Liver (tissue), 3 donors: ENCODE results near the gene ACSS2.

Source experiments
- EGR1 ChIP-seq, 2 donors: IDR thresholded peaks; 2 replicates each; pipeline ENCODE4 v1.6.1; 2016 to 2018; ENCODE audit warnings: antibody characterized with exemption in 2 of 2, low read depth in 2 of 2
- JUND ChIP-seq, 2 donors: IDR thresholded peaks; 2 replicates each; pipeline ENCODE4 v1.6.1; 2016; ENCODE audit warnings: antibody characterized with exemption in 2 of 2
- RAD21 ChIP-seq, 2 donors: IDR thresholded peaks; 2 replicates each; pipeline ENCODE4 v1.6.1; 2016; ENCODE audit warnings: antibody characterized with exemption in 2 of 2, mild to moderate bottlenecking in 2 of 2
- SP1 ChIP-seq: IDR thresholded peaks from 2 replicates; pipeline ENCODE4 v1.6.1; 2018; ENCODE audit warnings: antibody characterized with exemption, mild to moderate bottlenecking
- TF ChIP-seq, protein P1 (sequence below): fragments of 150-350 bp; IDR thresholded peaks from 2 replicates; pipeline ENCODE4 v1.5.1; 2017; ENCODE audit warnings: improper control_type of control experiment, low read depth, low read length; ENCODE audit not compliant: missing input control
- donor health status: healthy.
- donor health status: healthy.

GRCh38 chr20:34859826-34860545 is 16.4 kb upstream of the ACSS2 start:
- TF ChIP-seq RAD21 (IDR thresholded peaks at IDR 0.05) = no peak
- no peak for TF ChIP-seq SP1
- no peak for TF ChIP-seq JUND (IDR thresholded peaks at IDR 0.05)
- TF ChIP-seq EGR1 (IDR thresholded peaks at IDR 0.05; ENCODE audit: low read depth in 2 of 2) = no peak
- TF ChIP-seq, protein P1, sequence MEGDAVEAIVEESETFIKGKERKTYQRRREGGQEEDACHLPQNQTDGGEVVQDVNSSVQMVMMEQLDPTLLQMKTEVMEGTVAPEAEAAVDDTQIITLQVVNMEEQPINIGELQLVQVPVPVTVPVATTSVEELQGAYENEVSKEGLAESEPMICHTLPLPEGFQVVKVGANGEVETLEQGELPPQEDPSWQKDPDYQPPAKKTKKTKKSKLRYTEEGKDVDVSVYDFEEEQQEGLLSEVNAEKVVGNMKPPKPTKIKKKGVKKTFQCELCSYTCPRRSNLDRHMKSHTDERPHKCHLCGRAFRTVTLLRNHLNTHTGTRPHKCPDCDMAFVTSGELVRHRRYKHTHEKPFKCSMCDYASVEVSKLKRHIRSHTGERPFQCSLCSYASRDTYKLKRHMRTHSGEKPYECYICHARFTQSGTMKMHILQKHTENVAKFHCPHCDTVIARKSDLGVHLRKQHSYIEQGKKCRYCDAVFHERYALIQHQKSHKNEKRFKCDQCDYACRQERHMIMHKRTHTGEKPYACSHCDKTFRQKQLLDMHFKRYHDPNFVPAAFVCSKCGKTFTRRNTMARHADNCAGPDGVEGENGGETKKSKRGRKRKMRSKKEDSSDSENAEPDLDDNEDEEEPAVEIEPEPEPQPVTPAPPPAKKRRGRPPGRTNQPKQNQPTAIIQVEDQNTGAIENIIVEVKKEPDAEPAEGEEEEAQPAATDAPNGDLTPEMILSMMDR = no peak
